Heart right ventricle (tissue), 16 donors: Measurements from ENCODE around the gene CACNA1B. TPM values are rescaled to one million over a fixed set of nuclear protein-coding genes. Genes with fewer than 3 reads are reported as not detected.

Experiments used
- ATAC-seq, 8 donors: fragments of 200-7000 bp; cut with Tn5 transposase; one replicate each; pipeline ENCODE4 v1.9.1; 2020; ENCODE audit warnings: mild to moderate bottlenecking in 8 of 8, moderate library complexity in 8 of 8, moderate number of reproducible peaks in 1 of 8
- DNase-seq, 2 donors: peaks; one replicate each; pipeline ENCODE4 v3.0.0-alpha.2; 2020
- H3K27ac ChIP-seq, 10 donors: fragments of 200-600 bp; sonication (generic) in 2 of 10; one replicate each; pipeline versions ENCODE4 v1.5.0 to v1.8.0; 2020 to 2022; ENCODE audit warnings: mild to moderate bottlenecking in 3 of 10
- H3K27me3 ChIP-seq, 7 donors: fragments of 200-600 bp; one replicate each; pipeline ENCODE4 v1.8.0; 2021 to 2022; ENCODE audit warnings: mild to moderate bottlenecking in 2 of 7
- H3K36me3 ChIP-seq, 9 donors: fragments of 200-600 bp; sonication (generic) in 1 of 9; one replicate each; pipeline versions ENCODE4 v1.5.0 to v1.8.0; 2020 to 2022; ENCODE audit warnings: mild to moderate bottlenecking in 2 of 9
- H3K4me1 ChIP-seq, 9 donors: fragments of 200-600 bp; sonication (generic) in 1 of 9; one replicate each; pipeline versions ENCODE4 v1.5.0 to v1.8.0; 2020 to 2022; ENCODE audit warnings: mild to moderate bottlenecking in 4 of 9
- H3K4me3 ChIP-seq, 10 donors: fragments of 200-600 bp; sonication (generic) in 2 of 10; one replicate each; pipeline versions ENCODE4 v1.5.0 to v1.8.0; 2020 to 2022; ENCODE audit warnings: mild to moderate bottlenecking in 7 of 10, moderate library complexity in 2 of 10
- H3K9me3 ChIP-seq, 11 donors: fragments of 200-600 bp in 10 of 11; sonication (generic) in 2 of 11; one replicate each; pipeline versions ENCODE4 v1.5.0 to v1.8.0; 2013 to 2022; ENCODE audit warnings: mild to moderate bottlenecking in 2 of 11, control low read depth in 1 of 11, moderate library complexity in 1 of 11
- CTCF ChIP-seq, 9 donors: fragments of 200-600 bp; sonication (generic) in 2 of 9; IDR thresholded peaks; one replicate each; pipeline versions ENCODE4 v1.5.0 to v1.8.0; 2021 to 2022; ENCODE audit warnings: antibody characterized with exemption in 9 of 9, mild to moderate bottlenecking in 5 of 9, moderate library complexity in 1 of 9
- WGBS, 2 donors: extraction: QIAGEN DNeasy Blood & Tissue Kit; methylation state at CpG; one replicate each; pipeline ENCODE4 v1.1.7; 2013; ENCODE audit warnings: inconsistent platforms in 1 of 2; 5-methylcytosine and 5-hydroxymethylcytosine counted together
- intact Hi-C, 10 donors: fragments of 100-400 bp; cut with DNase I; formaldehyde crosslinking; loops; one replicate each; pipeline versions ENCODE4 v1.11.1 to v1.14.2; 2022
- polyA plus RNA-seq, 2 donors: library from polyadenylated mRNA; stranded (reverse); fragments of 200-250 nt; gene quantifications; one replicate each; pipeline ENCODE4 v1.2.3, GENCODE V29; 2013
- total RNA-seq, 10 donors: library from RNA; stranded (reverse); fragmentation: NEBNext Ultra II Directional in 3 of 10; extraction: Animal tissue kit (Norgen Biotek cat#: 25700) in 3 of 10; gene quantifications; one replicate each; pipeline versions ENCODE4 v1.2.1 to v1.2.4, GENCODE V29; 2021 to 2023
- donor health status: Arrhythmogenic right ventricular cardiomyopathy.
- donor health status: ischemic (EF 13 %, LVEDD 7.1; RV severe dilation, severe dysfunction).
- donor health status: healthy with polysubstance abuse.
- donor health status: DM: no; HTN: yes; CAD: no.
- donor health status: DM: no; HTN: no; CAD: no.
- donor health status: ischemic (EF 25% LVEDD 6.9; RV normal size, moderate dysfunction).
- donor health status: ischemic (EF 25% LVEDD 5.7; RV mildly dilated, moderate dysfunction).
- donor health status: healthy.
- donor health status: DM: yes; HTN: yes; CAD: no.
- donor health status: Ischemic cardiomyopathy.
- donor health status: ischemic (EF 35%, LVEDD 5.7; RV mildly dilated, moderate dysfunction).
- donor health status: nonischemic (EF 11% LVEDD 7.7; RV severe dilation, severe dysfunction).
- donor health status: DM: yes; HTN: yes; CAD: no.
- donor health status: PGD.
- donor health status: ischemic (EF 29% LVEDD 5.4; RV normal size, mild dysfunction).
- donor health status: nonischemic (EF 23%, LVEDD 6.1; RV moderate dilation, normal function).

CACNA1B gene
- total and polyA plus RNA-seq, 12 donors = under 0.01 to 0.66 (median 0.15) TPM; not detected in 1

DNA sequence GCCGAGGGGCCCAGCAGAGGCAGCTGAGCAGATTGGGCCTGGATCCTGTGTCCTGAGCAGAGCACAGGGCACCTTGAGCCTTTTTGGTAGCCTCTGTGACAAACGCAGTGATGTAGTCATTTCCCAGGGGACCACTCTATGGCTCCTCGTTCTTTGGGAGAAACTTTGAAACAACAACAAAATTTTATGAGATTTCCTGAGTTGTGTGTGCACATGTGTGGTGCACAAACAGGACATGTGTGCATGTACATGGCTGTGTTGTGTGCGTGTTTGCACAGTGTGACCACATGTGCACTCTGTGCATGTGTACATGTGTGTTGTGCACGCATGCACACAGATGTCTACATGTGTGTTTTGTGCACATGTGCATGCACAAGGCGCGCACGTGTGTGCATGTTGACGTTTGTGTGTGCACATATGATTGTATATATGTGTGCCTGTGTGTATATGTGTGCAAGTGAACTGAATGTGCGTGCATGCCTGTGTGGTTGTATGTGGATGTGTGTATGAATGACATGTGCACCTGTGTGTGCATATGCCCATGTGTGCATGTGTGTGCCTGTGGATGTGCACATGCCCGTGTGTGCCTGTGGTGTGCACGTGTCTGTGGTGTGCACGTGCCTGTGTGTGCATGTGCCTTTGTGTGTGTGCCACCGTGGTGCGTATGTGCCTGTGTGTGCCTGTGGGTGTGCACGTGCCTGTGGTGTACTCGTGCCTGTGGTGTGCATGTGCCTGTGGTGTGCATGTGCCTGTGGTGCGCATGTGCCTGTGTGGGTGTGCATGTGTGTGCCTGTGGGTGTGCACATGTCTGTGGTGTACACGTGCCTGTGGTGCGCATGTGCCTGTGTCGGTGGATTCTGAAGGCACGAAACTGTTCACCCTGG lies 221.6 kb downstream of the CACNA1B start:
- no peak overlapping the region for H3K27ac ChIP-seq
- ATAC-seq = peak in 2 of 8 donors; percentile 6 to 14
- H3K9me3 ChIP-seq = peaks cover 0 to 10% (median 0%) of the 10 kb centered on the region in 11 donors
- no peaks in the 10 kb centered on the region for H3K36me3 ChIP-seq
- intact Hi-C loops = no loop called here
- TF ChIP-seq CTCF (IDR thresholded peaks at IDR 0.05) = no peak
- no peak overlapping the region for H3K4me3 ChIP-seq
- no peak for DNase-seq
- H3K4me1 ChIP-seq = peaks cover 0 to 7% (median 0%) of the 10 kb centered on the region in 9 donors
- WGBS, 2 donors = 91 to 93% methylated on average over 22 of the region's 22 CpGs
- peaks cover 0 to 6% (median 0%) of the 10 kb centered on the region in 7 donors for H3K27me3 ChIP-seq

DNA sequence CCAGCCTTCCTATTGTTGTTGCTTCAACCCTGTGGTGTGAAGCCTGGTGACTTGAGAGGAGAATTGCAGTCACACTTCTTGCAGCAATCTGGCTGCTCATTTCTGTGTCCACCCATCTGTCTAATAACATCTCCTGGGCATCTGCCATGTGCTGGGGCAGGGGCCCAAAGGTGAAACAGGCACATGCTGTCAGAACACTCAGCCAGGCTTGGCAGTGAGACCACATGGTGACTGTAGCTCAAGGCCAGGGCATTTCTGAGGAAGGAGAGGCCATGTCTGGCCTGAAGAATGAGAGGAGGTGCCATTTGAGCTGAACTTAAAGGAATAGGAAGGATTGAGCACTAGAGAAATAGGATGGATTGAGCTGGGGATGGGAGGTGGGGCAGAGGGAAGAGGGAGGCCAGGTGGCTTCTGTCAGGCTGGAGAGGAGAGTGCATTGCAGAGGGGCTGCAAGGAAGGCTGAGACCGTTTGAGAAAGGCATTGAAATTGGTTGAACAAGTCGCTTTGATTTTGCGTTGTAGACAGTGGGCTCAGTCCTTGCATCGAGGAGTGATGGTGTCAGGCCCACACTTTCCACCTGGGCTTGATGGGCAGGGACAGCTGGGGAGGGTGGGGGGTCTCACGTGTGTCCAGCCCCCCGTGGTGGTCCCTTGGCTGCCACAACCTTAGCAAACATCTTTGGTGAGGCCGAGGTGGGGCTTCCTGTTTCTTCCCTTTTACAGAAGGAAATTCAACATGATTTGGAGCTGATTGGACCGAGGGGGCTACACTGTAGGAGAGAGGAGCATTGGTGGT lies 222.4 kb downstream of the CACNA1B start:
- no peak overlapping the region for H3K4me3 ChIP-seq
- H3K9me3 ChIP-seq = peaks cover 0 to 4% (median 0%) of the 10 kb centered on the region in 11 donors
- WGBS, 2 donors = 63 to 64% methylated on average over 8 of the region's 8 CpGs
- peak in 1 of 2 donors; percentile 51 for DNase-seq
- peaks cover 0 to 7% (median 0%) of the 10 kb centered on the region in 9 donors for H3K4me1 ChIP-seq
- TF ChIP-seq CTCF (IDR thresholded peaks at IDR 0.05) = no peak
- no peaks in the 10 kb centered on the region for H3K36me3 ChIP-seq
- H3K27ac ChIP-seq = no peak overlapping the region
- ATAC-seq = peak in 5 of 8 donors; percentile 33 to 67 (median 53)
- peaks cover 0 to 7% (median 0%) of the 10 kb centered on the region in 7 donors for H3K27me3 ChIP-seq
- intact Hi-C loops = no loop called here

- 74 to 79% methylated on average over 30 of the region's 30 CpGs for whole genome bisulfite sequencing, 2 donors
- ATAC-seq = peak in 2 of 8 donors; percentile 23 to 48
- intact Hi-C loops = no loop called here
- DNase-seq = no peak
- Histone ChIP-seq H3K4me3 (no peak overlapping the region), H3K9me3 (no peaks in the 10 kb centered on the region), H3K27me3 (peaks cover 0 to 8% (median 7%) of the 10 kb centered on the region in 7 donors), H3K4me1 (peaks cover 0 to 7% (median 0%) of the 10 kb centered on the region in 9 donors), H3K27ac (no peak overlapping the region), H3K36me3 (no peaks in the 10 kb centered on the region)
- peak in 5 of 9 donors; percentile 13 to 40 (median 33) for TF ChIP-seq CTCF (IDR thresholded peaks at IDR 0.05)
Observed at GRCh38 chr9:138100711-138101350, 223.2 kb downstream of the CACNA1B start.
